ENCODE results near the gene P3H2. TPM values are rescaled to one million over a fixed set of nuclear protein-coding genes. Genes with fewer than 3 reads are reported as not detected.

Gene P3H2
- total RNA-seq, 1 experiment from 2014 or later, result 0.76 TPM

DNA sequence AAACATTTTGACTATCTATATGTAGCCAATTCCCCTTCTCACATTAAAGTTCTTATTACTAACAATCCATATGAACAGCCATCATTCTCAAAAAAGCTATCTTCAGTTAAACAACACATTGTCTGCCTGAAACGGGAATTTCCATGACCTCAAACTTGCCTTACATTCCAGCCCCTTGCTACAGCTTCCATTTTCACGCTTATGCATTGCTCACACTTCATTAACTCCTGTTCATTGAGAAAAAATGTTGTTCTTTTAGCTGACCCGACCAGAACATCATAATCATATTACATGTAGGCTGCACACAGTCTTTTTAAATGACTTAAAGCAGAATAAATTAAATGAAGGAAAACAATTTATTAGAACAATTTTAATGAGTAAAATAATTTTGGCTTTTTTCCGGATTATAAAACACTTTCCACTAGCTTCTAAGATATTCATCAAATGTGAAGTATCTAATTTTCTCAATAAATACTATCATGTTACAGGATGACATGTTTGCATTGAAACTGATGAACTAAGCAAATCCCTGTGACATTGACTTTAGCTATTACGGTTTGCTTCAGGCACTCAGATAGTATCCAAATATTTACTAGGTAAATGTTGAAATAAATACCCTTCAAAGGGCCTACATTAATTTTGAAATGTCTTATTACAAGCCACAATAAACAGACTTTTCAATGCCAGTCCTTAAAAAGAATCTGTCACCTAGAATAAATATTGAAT, 49.9 kb downstream of the P3H2 start:
- ATAC-seq, result no peak
- no peak for TF ChIP-seq ZNF274 (IDR thresholded peaks at IDR 0.05; ENCODE audit: low read depth, low read length)
- TF ChIP-seq, protein P1, sequence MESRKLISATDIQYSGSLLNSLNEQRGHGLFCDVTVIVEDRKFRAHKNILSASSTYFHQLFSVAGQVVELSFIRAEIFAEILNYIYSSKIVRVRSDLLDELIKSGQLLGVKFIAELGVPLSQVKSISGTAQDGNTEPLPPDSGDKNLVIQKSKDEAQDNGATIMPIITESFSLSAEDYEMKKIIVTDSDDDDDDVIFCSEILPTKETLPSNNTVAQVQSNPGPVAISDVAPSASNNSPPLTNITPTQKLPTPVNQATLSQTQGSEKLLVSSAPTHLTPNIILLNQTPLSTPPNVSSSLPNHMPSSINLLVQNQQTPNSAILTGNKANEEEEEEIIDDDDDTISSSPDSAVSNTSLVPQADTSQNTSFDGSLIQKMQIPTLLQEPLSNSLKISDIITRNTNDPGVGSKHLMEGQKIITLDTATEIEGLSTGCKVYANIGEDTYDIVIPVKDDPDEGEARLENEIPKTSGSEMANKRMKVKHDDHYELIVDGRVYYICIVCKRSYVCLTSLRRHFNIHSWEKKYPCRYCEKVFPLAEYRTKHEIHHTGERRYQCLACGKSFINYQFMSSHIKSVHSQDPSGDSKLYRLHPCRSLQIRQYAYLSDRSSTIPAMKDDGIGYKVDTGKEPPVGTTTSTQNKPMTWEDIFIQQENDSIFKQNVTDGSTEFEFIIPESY (IDR thresholded peaks at IDR 0.05; ENCODE audit: extremely low read depth, insufficient replicate concordance, low read length), result no peak
- TF ChIP-seq FOSL1 (IDR thresholded peaks at IDR 0.05; ENCODE audit: low read depth), result no peak
- no peak for TF ChIP-seq SIN3A (IDR thresholded peaks at IDR 0.05; ENCODE audit: low read depth)
- no peak for TF ChIP-seq EZH2 (IDR thresholded peaks at IDR 0.05)
- TF ChIP-seq EZH2phosphoT487 (IDR thresholded peaks at IDR 0.05; ENCODE audit: borderline replicate concordance), result no peak
- no peak for TF ChIP-seq SP1 (IDR thresholded peaks at IDR 0.05; ENCODE audit: low read depth)
- TF ChIP-seq, protein P2, sequence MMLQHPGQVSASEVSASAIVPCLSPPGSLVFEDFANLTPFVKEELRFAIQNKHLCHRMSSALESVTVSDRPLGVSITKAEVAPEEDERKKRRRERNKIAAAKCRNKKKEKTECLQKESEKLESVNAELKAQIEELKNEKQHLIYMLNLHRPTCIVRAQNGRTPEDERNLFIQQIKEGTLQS (IDR thresholded peaks at IDR 0.05), result no peak
- TF ChIP-seq SRF (IDR thresholded peaks at IDR 0.05; ENCODE audit: low read depth), result no peak
- TF ChIP-seq, protein P3, sequence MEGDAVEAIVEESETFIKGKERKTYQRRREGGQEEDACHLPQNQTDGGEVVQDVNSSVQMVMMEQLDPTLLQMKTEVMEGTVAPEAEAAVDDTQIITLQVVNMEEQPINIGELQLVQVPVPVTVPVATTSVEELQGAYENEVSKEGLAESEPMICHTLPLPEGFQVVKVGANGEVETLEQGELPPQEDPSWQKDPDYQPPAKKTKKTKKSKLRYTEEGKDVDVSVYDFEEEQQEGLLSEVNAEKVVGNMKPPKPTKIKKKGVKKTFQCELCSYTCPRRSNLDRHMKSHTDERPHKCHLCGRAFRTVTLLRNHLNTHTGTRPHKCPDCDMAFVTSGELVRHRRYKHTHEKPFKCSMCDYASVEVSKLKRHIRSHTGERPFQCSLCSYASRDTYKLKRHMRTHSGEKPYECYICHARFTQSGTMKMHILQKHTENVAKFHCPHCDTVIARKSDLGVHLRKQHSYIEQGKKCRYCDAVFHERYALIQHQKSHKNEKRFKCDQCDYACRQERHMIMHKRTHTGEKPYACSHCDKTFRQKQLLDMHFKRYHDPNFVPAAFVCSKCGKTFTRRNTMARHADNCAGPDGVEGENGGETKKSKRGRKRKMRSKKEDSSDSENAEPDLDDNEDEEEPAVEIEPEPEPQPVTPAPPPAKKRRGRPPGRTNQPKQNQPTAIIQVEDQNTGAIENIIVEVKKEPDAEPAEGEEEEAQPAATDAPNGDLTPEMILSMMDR (IDR thresholded peaks at IDR 0.05 in 2 of 3, conservative IDR thresholded peaks at IDR 0.05 in 1 of 3; ENCODE audit: borderline replicate concordance in 1 of 3, insufficient read depth in 1 of 3, low read depth in 2 of 3, low read length in 2 of 3), result no peak
- TF ChIP-seq CEBPB (IDR thresholded peaks at IDR 0.05; ENCODE audit: low read depth), result no peak
- TF ChIP-seq EGR1 (IDR thresholded peaks at IDR 0.05; ENCODE audit: low read depth), result no peak
- no peak for TF ChIP-seq POLR2A (IDR thresholded peaks at IDR 0.05; ENCODE audit: borderline replicate concordance, extremely low read depth, insufficient read depth, insufficient read length)
- no peak for TF ChIP-seq JUND (IDR thresholded peaks at IDR 0.05)
- no peak for TF ChIP-seq POLR2AphosphoS5 (IDR thresholded peaks at IDR 0.05; ENCODE audit: low read depth, low read length)
- no peak for TF ChIP-seq RAD21 (IDR thresholded peaks at IDR 0.05; ENCODE audit: low read depth)
- no peak for TF ChIP-seq ZFX (IDR thresholded peaks at IDR 0.05)
- no peak for TF ChIP-seq CBX3 (IDR thresholded peaks at IDR 0.05; ENCODE audit: low read depth)
- TF ChIP-seq, protein P4, sequence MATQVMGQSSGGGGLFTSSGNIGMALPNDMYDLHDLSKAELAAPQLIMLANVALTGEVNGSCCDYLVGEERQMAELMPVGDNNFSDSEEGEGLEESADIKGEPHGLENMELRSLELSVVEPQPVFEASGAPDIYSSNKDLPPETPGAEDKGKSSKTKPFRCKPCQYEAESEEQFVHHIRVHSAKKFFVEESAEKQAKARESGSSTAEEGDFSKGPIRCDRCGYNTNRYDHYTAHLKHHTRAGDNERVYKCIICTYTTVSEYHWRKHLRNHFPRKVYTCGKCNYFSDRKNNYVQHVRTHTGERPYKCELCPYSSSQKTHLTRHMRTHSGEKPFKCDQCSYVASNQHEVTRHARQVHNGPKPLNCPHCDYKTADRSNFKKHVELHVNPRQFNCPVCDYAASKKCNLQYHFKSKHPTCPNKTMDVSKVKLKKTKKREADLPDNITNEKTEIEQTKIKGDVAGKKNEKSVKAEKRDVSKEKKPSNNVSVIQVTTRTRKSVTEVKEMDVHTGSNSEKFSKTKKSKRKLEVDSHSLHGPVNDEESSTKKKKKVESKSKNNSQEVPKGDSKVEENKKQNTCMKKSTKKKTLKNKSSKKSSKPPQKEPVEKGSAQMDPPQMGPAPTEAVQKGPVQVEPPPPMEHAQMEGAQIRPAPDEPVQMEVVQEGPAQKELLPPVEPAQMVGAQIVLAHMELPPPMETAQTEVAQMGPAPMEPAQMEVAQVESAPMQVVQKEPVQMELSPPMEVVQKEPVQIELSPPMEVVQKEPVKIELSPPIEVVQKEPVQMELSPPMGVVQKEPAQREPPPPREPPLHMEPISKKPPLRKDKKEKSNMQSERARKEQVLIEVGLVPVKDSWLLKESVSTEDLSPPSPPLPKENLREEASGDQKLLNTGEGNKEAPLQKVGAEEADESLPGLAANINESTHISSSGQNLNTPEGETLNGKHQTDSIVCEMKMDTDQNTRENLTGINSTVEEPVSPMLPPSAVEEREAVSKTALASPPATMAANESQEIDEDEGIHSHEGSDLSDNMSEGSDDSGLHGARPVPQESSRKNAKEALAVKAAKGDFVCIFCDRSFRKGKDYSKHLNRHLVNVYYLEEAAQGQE (IDR thresholded peaks at IDR 0.05; ENCODE audit: low read depth), result no peak
- TF ChIP-seq YY1 (IDR thresholded peaks at IDR 0.05; ENCODE audit: extremely low read depth, insufficient replicate concordance, low read depth, low read length), result no peak

More for the DNA sequence above, 49.9 kb downstream of the P3H2 start:
- Histone ChIP-seq H3K79me2 (ENCODE audit: insufficient read depth, low read length) (no peaks in the 10 kb centered on the region), H3K27me3 (ENCODE audit: insufficient read depth, low read length) (no peaks in the 10 kb centered on the region), H3K27ac (ENCODE audit: low read depth, low read length) (no peak overlapping the region), H3K4me1 (ENCODE audit: control insufficient read depth in 1 of 2, insufficient read depth in 2 of 2, low read length in 2 of 2) (no peaks in the 10 kb centered on the region), H3K4me2 (ENCODE audit: low read length) (no peak overlapping the region), H3K9me3 (ENCODE audit: control insufficient read depth in 1 of 2, insufficient read depth in 1 of 2, low read depth in 1 of 2, low read length in 2 of 2) (no peaks in the 10 kb centered on the region), H4K20me1 (ENCODE audit: insufficient read depth) (no peaks in the 10 kb centered on the region), H3K9me2 (ENCODE audit: insufficient read depth) (no peaks in the 10 kb centered on the region), H2AFZ (ENCODE audit: low read depth, low read length, poor library complexity, severe bottlenecking) (no peak overlapping the region), H3K36me3 (ENCODE audit: control insufficient read depth in 1 of 2, insufficient read depth in 2 of 2, low read length in 2 of 2) (no peaks in the 10 kb centered on the region), H3K4me3 (replicated peaks in 1 of 2; ENCODE audit: low read depth in 1 of 2, low read length in 2 of 2) (no peak overlapping the region), H3K9ac (ENCODE audit: low read length) (no peak overlapping the region)
- intact Hi-C loops (cut with micrococcal nuclease), result no loop called here
- ChIA-PET RAD21 (ENCODE audit: low non-redundant PET in 1 of 2, low total read pairs in 2 of 2, uncharacterized antibody in 2 of 2, unreplicated experiment in 2 of 2) (no interaction called here), CTCF (no interaction called here), POLR2A (no interaction called here)
- no TSS peak for BruUV-seq (replicated peaks)
- no peak for DNase-seq (ENCODE audit: low read depth, low spot score)

All from HCT116 (cell line).